ENCODE results near the gene FAM187B.

FAM187B gene

DNA sequence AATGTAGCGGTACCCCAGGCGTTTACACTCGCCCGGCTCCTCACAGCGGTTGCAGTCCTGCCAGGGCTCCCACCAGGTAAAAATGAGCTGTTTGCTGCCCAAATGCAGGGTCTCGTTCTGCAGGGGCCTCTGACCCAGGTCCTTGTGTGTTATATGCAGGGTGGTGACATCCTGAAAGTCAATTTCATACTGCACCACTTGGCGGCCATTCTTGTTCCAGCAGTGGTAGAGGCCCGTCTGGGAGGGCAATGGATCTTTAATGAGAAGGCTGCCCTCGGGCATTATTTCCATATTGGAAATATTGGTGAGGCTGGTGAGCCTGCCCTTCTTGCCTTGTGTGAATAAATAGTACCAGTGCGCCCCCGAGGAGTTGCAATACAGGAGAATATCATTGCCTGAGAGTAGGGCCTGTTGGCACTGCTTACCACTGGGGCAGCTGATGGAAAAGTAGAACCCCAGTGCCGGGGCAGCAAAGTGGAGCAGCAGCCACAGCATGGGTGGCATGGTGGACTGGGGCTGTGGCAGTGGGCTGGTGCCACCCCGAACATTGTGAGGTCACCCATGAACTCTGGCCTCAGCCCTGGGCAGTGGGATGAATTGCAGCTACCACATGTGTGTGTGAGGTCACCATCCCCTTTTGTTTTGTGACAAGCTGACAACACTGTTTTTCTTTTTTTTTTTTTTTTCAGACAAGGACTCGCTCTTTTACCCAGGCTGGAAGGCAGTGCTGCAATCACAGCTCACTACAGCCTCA lies at the start of gene FAM187B:
TSS of gene FAM187B (minus strand) at position 563 of the 754 bp plus-strand sequence. CDS start at position 504, 59 bp downstream.
- DNase-seq (ENCODE audit: low read depth): no peak
- no peak for TF ChIP-seq CTCF (conservative IDR thresholded peaks at IDR 0.05; ENCODE audit: control insufficient read depth, insufficient read depth, low read depth, low read length)
- H3K4me3 ChIP-seq (ENCODE audit: control insufficient read depth, low read depth, low read length): no peak within 1 kb of the TSS

DNA sequence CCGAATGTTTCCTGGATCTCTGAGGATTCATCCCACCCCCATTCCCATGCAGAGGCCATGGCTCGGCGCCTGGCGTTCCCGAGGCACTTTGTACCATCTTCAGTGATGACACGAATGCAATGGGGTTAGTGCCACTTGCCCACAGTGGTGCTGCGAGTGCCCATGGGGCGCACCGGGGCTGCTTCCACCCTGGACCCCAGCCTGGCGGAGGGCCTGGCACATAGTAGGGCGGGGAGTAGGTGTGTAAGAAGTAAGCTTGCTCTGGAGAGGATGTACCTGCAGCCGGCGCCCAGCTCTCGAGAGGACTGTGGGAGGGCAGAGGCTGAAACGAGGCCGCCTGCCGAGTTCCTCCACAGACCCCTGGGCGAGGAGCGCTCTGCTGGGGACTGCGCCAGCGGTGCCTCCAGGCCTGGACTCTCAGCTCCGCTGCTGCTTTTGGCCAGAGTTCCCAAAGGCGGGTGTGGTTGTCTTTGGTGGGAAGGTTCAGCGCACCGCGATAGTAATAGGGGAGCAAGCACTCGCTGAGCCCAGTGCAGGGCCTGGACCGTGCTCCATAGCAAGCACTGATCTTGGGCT lies 48.3 kb upstream of the FAM187B start:
- H3K4me3 ChIP-seq (ENCODE audit: control insufficient read depth, low read depth, low read length): no peak overlapping the region
- DNase-seq (ENCODE audit: low read depth): no peak
- no peak for TF ChIP-seq CTCF (conservative IDR thresholded peaks at IDR 0.05; ENCODE audit: control insufficient read depth, insufficient read depth, low read depth, low read length)

DNA sequence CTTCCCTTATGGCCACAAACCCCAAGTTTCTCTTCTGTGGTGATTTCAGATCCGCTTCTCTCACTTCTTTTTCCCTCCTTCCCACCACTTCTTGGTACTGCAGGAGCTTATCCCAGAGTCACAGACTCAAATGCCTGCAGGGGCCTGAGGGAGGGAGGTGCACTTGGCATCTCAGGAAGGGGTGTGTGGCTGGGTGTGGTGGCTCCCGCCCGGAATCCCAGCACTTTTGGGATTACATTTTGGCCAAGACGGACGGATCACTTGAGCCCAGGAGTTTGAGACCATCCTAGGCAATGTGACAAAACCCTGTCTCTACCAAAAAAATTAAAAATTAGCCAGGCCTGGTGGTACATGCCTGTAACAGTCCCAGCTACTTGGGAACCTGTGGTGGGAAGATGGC lies 45.8 kb upstream of the FAM187B start:
- no peak for DNase-seq (ENCODE audit: low read depth)
- TF ChIP-seq CTCF (conservative IDR thresholded peaks at IDR 0.05; ENCODE audit: control insufficient read depth, insufficient read depth, low read depth, low read length): no peak
- H3K4me3 ChIP-seq (ENCODE audit: control insufficient read depth, low read depth, low read length): no peak overlapping the region

- no peak for TF ChIP-seq CTCF (conservative IDR thresholded peaks at IDR 0.05; ENCODE audit: control insufficient read depth, insufficient read depth, low read depth, low read length)
- no peak for DNase-seq (ENCODE audit: low read depth)
- H3K4me3 ChIP-seq (ENCODE audit: control insufficient read depth, low read depth, low read length): no peak overlapping the region
These were observed 45.2 kb upstream of the FAM187B start for GRCh38 chr19:35273686-35274259.

DNA sequence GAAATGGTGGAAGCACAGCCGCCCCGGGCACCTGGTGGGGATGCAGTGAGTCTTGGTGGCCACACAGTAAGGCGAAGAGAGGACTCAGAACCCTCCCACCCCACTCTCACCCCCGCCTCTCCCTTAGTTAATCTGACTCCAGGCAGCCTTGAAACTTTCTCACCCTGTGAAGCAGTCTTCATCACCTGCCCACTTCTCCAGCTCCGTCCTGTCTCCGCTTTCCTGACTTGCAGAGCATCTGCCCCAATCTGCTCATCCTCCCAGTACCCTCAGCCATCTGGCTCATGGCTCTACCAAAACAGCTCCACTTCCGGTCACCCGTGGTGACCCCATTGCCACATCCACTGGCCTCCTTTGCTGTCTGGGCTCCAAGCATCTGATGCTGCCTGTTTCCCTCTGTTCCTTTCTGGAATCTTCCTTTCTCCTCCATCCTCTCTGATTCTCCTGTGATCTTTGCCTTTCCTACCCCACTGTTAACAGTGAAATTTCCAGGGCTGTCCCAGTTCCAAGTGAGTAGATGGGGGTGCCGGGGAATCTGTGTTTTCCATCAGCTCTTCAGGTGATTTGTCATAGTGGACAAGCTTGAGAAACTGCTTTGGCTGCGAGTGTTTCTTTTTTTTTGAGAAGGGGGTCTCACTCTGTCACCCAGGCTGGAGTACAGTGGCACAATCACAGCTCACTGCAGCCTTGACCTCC lies 44.6 kb upstream of the FAM187B start:
- no peak for TF ChIP-seq CTCF (conservative IDR thresholded peaks at IDR 0.05; ENCODE audit: control insufficient read depth, insufficient read depth, low read depth, low read length)
- DNase-seq (ENCODE audit: low read depth): no peak
- no peak overlapping the region for H3K4me3 ChIP-seq (ENCODE audit: control insufficient read depth, low read depth, low read length)

DNA sequence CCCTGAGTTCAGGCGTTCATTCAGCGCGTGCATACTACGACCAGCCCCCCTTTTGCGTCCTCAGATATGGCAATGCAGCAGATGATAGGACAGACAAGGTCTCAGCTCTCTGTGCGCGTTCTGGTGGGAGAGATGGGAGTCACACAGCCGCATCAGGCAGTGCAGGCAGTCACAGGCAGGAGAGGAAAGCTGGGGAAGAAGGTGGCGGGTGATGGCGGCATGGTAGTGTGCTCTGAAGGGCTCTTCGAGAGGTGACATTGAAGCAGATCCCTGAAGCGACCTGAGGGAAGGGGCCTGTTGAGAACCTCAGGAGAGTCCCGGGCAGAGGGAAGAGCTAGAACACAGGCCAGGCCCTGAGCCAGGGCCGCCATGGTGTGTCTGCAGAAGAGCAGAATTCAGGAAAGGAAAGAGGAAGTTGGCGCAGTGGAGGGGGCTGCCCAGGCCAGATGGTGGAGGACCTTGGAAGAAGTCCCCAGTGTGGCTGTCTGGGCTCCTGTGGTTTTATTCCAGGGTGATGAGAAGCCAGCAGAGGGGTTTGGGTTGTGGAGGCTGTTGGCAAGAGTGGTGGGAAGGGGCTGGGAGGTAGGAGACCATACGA lies 43.7 kb upstream of the FAM187B start:
- TF ChIP-seq CTCF (conservative IDR thresholded peaks at IDR 0.05; ENCODE audit: control insufficient read depth, insufficient read depth, low read depth, low read length): no peak
- DNase-seq (ENCODE audit: low read depth): no peak
- H3K4me3 ChIP-seq (ENCODE audit: control insufficient read depth, low read depth, low read length): no peak overlapping the region

Data from fibroblast of mammary gland (primary cell).